Posterior cingulate gyrus (tissue), 11 donors: ENCODE measurements around the gene KCNA2.

ENCODE experiments used
- DNase-seq, 10 donors: peaks; one replicate each; pipeline versions ENCODE4 v3.0.0 to v3.0.0-alpha.2; 2020 to 2021; ENCODE audit warnings: mixed read lengths in 3 of 10
- intact Hi-C: fragments of 100-400 bp; cut with DNase I; formaldehyde crosslinking; loops from one replicate; pipeline ENCODE4 v1.15.1; 2023

Gene KCNA2

GRCh38 chr1:110580244-110580643 is 25.9 kb downstream of the KCNA2 start:
- intact Hi-C loops: no loop called here
- DNase-seq: no peak

GRCh38 chr1:110579460-110579859 is 26.7 kb downstream of the KCNA2 start:
- intact Hi-C loops: no loop called here
- no peak for DNase-seq

GRCh38 chr1:110576441-110576840 is 29.7 kb downstream of the KCNA2 start:
- DNase-seq: no peak
- intact Hi-C loops: no loop called here

- intact Hi-C loops: no loop called here
- no peak for DNase-seq
Measured at GRCh38 chr1:110573314-110573713, 32.8 kb downstream of the KCNA2 start.

DNA sequence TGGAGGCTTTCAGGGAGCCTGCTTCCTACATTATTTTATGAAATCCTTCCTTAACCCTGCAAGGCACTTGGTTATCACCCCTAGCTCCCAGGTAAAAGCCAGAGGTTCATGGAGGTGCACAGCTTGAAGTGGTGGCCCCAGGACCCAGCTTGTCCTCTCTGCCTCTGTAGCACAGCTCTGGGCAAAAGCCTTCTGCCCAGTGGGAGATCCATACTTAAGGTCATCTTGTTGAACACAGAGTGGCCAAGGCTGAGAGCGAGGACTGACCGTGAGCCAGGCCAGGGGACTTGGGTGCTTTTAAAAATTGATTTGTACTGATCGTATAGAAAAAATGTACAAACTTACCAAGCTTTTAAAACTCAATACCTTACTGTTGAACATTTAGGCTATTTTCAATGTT is 33.4 kb downstream of the KCNA2 start:
- peak in 1 of 10 donors; percentile 26 for DNase-seq
- intact Hi-C loops: no loop called here

DNA sequence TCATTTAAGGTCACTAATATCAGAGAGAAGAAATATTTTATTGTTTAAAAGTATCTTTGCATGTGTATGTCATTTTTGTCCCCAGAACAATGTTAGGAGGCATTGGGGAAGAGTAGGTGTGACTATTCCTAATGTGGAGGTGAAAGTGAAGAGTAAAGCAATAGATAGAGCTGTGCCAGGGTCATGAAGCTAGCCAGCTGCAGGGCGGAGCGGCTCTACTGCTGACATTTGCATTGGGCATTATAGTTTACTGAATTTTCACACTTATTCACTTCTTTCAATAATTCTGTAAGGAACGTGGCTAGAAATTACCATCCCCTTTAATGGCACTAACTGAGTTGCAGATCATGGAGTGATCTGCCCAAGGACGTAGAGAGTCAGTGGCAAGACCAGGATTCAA is 35.3 kb downstream of the KCNA2 start:
- intact Hi-C loops: no loop called here
- no peak for DNase-seq

DNA sequence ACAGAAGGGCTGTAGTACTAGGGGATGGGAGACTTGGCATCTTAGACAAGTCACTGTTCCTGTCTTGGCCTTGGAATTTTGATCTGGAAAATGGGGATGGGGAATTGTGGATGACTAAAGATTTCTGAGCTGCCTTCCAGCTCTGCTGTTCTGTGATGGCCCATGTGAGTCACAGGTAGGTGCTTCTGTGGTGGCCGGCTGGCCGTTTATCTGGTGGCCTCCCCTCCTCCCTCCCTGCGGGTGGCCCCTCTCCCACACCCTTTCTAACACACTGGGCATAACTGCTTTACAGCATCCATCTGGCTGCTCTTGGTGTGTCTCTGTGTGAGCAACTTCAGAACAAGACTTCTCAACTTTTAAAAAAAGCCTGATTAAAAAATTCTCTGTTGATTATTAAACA is 35.9 kb downstream of the KCNA2 start:
- intact Hi-C loops: no loop called here
- DNase-seq: peak in 1 of 10 donors; percentile 41

- intact Hi-C loops: no loop called here
- DNase-seq: no peak
Measured at GRCh38 chr1:110566836-110567235, 39.3 kb downstream of the KCNA2 start.

GRCh38 chr1:110565565-110565964 is 40.6 kb downstream of the KCNA2 start:
- intact Hi-C loops: loop anchor here (1.0 kb wide), 1 partner anchor 9 kb away; no protein-coding TSS in a partner anchor
- peak; percentile 76 to 98 (median 87) for DNase-seq

- intact Hi-C loops: no loop called here
Measured at GRCh38 chr1:110563089-110563488, 43.1 kb downstream of the KCNA2 start.

DNA sequence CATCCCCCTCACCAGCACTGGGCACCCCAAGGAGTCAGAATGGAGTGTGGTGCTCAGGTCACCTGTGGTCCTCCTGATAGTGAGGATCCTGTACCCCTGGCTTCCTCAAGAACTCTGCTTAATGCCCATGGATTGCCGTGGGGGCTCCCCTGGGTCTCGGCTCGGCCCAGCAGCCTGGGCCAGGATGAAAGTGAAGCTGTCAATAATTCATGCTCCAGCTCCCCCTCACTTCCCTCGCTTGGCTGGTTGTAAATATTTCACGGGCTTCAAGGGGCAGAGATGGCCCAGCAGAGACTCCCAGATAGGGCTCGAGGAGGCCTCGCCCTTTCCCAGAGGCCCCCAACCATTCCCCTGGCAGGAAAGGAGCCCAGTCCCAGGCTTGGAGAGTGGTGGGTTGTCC is 44.6 kb downstream of the KCNA2 start:
- intact Hi-C loops: no loop called here
- peak in 1 of 10 donors; percentile 54 for DNase-seq

More at GRCh38 chr1:110563089-110563488, 43.1 kb downstream of the KCNA2 start:
- peak in 1 of 10 donors; percentile 28 for DNase-seq

GRCh38 chr1:110559157-110559556 is 47.0 kb downstream of the KCNA2 start:
- no peak for DNase-seq
- intact Hi-C loops: no loop called here

- intact Hi-C loops: no loop called here
- DNase-seq: peak in 1 of 10 donors; percentile 52
Measured at GRCh38 chr1:110557481-110557880, 48.7 kb downstream of the KCNA2 start.

- intact Hi-C loops: loop anchor here (1.0 kb wide), 1 partner anchor 9 kb away; no protein-coding TSS in a partner anchor
Measured at GRCh38 chr1:110556471-110556807, 49.7 kb downstream of the KCNA2 start.

GRCh38 chr1:110555807-110556470 is 50.2 kb downstream of the KCNA2 start:
- intact Hi-C loops: loop anchor here (1.0 kb wide), 2 partner anchors 9 to 59 kb away; no protein-coding TSS in a partner anchor
- DNase-seq: peak; percentile 75 to 97 (median 84)

More at GRCh38 chr1:110556471-110556807, 49.7 kb downstream of the KCNA2 start:
- DNase-seq: peak; percentile 68 to 98 (median 81)

- intact Hi-C loops: loop anchor here (1.0 kb wide), 1 partner anchor 60 kb away; no protein-coding TSS in a partner anchor
- peak; percentile 63 to 96 (median 76) for DNase-seq
Measured at GRCh38 chr1:110554871-110555801, 51.0 kb downstream of the KCNA2 start.

DNA sequence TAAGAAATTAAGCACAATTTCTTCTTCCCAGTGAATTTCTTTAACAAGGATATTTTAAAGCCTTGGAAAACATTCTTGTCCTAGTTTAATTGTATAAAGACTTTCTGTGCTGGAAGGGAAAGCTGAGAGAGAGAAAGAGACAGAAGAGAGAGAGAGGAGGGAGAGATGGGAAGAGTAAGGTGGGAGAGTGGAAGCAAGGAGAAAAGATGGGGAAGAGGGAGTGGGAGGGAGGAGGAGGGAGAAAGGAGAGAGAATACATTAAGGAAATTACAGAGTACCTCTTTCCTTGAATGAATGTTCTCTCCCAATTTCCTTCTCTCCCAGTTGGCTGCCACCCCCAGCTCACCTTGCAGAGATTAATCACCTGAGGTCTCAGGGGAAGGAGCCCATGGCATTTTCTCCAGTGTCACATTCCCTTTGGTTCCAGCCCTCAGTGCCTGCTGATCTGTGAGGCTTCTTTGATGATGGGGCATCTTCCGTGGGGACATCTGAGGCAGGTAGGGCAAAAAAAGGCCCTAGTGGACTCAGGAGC is 54.8 kb downstream of the KCNA2 start:
- intact Hi-C loops: no loop called here
- no peak for DNase-seq

DNA sequence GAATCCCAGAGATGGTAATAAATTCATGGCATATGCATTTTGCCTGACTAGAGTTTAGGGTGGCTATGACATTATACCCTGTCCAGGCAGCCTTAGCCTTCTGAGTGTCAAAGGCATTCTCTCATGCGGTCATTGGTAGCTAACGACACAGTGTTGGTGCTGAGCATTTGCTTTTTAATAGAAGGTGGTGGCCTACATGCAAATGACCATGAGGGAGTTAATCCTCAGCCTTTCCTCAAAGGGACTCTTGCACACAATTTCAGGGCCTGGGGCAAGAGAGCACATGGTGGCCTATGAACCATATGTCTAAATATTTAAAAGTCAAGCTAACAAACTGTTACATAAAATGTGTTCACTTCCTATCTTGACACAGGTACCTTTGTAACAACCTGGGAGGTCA is 56.3 kb downstream of the KCNA2 start:
- no peak for DNase-seq
- intact Hi-C loops: no loop called here

- DNase-seq: peak in 4 of 10 donors; percentile 14 to 91 (median 64)
- intact Hi-C loops: no loop called here
Measured at GRCh38 chr1:110548381-110548780, 57.8 kb downstream of the KCNA2 start.

GRCh38 chr1:110547017-110547416 is 59.1 kb downstream of the KCNA2 start:
- intact Hi-C loops: no loop called here
- DNase-seq: peak in 1 of 10 donors; percentile 21

- no peak for DNase-seq
- intact Hi-C loops: no loop called here
Measured at GRCh38 chr1:110545492-110545891, 60.7 kb downstream of the KCNA2 start.
